Breast epithelium (tissue), 3 donors: ENCODE data around the gene ERCC8.

ENCODE experiments used
- POLR2AphosphoS5 ChIP-seq, 3 donors: sonication (generic); formaldehyde crosslinking; IDR thresholded peaks; one replicate each; pipeline ENCODE4 v1.6.1; 2017; ENCODE audit warnings: antibody characterized with exemption in 3 of 3
- TF ChIP-seq, protein P1 (sequence below), 3 donors: fragments of 450-650 bp; IDR thresholded peaks; one replicate each; pipeline ENCODE4 v1.5.1; 2016 to 2017; ENCODE audit warnings: antibody characterized with exemption in 3 of 3, mild to moderate bottlenecking in 3 of 3, moderate library complexity in 3 of 3

DNA sequence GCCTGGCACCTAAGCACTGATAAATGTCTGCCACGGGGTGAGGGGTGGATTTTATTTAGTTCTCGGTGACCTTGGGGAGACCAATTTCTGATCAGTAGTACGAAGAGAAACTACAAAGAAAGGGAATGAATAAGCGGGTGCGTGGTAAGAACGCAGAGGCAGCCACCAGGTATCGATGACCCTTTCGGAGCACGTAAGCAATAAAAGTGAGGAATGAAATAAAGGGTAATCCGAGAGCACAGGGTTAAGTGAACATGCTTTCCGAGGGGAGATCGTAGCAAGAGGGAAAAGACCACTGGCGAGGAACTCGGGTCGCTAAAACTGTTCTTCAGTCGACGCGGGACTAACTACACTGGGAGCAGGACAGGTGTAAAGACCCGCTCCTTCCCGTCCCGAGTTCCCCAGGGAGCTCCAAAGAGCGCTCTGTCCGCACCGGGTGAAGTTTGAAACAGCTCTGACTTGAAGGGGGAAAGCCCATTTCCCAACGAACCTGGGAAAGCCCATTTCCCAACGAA lies 101.9 kb downstream of the ERCC8 start:
- TF ChIP-seq, protein P1, sequence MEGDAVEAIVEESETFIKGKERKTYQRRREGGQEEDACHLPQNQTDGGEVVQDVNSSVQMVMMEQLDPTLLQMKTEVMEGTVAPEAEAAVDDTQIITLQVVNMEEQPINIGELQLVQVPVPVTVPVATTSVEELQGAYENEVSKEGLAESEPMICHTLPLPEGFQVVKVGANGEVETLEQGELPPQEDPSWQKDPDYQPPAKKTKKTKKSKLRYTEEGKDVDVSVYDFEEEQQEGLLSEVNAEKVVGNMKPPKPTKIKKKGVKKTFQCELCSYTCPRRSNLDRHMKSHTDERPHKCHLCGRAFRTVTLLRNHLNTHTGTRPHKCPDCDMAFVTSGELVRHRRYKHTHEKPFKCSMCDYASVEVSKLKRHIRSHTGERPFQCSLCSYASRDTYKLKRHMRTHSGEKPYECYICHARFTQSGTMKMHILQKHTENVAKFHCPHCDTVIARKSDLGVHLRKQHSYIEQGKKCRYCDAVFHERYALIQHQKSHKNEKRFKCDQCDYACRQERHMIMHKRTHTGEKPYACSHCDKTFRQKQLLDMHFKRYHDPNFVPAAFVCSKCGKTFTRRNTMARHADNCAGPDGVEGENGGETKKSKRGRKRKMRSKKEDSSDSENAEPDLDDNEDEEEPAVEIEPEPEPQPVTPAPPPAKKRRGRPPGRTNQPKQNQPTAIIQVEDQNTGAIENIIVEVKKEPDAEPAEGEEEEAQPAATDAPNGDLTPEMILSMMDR (IDR thresholded peaks at IDR 0.05) = no peak
- TF ChIP-seq POLR2AphosphoS5 (IDR thresholded peaks at IDR 0.05) = no peak
